A375 (cell line): Measurements from ENCODE around the gene INSIG1. TPM values are rescaled to one million over a fixed set of nuclear protein-coding genes. Genes with fewer than 3 reads are reported as not detected.

Source experiments
- total RNA-seq: library from RNA; depleted of rRNA; stranded (reverse); fragments of >200 nt; shearing (Covaris generic); gene quantifications from 2 replicates; pipeline ENCODE4 v1.2.3, GENCODE V29; 2014; rRNA removed

The INSIG1 gene
- 37.1 and 48.5 TPM in 2 replicates for total RNA-seq

DNA sequence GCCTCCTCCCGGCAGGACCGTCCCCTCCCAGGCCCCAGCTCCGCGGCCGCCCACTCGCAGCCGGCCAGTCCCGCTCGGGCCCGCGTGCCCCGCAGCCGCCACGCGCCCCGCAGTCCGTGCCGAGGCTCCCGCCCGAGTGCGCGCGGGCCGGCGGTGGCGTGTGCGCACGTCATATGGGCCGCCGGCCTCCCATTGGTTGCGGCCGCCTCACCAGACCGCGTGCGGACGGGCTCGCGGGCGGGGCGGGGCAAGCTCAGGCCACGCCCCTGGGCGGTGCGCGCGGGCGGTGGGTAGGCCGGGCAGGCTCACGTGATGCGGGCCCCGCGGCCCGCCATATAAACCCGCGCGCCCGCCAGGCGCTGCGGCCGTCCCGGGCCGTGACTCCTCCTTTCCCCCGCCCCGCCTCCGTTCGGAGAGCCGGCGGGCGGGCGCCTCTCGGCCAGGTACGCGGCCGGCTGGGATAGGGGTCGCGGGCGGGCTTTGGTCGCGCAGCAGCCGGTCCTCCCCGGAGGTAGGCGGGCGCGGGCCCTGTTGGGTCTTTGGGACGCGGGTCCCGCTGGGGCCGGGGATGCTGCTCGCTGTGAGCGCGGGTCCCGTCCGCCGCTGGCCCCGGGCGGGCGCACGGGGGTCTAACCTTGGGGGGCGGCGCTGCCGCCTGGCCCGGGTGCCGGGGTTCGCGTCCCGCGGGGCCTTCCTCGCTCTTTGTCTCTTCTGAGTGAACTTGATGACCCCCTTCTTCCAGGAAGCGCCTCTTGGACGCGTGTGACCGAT lies at the start of gene INSIG1:
TSS of gene INSIG1 (plus strand) at position 362 of the 771 bp plus-strand sequence. CDS start at position 770, 408 bp downstream.

Other genes with a start within 250 kb of the INSIG1 start
- not detected in 2 replicates for gene HTR5A, start 227.6 kb upstream of the INSIG1 start, total RNA-seq
- gene EN2, start 160.3 kb downstream of the INSIG1 start, total RNA-seq, result 3.6 and 5.5 TPM in 2 replicates
- not detected in 2 replicates for gene CNPY1, start 248.7 kb downstream of the INSIG1 start, total RNA-seq